HS-27A (cell line): ENCODE data around the gene RYR2.

ENCODE experiments used
- DNase-seq: peaks from one replicate; pipeline ENCODE4 v3.0.0-alpha.2; 2012; ENCODE audit warnings: low read depth, missing footprints

Gene RYR2

DNA sequence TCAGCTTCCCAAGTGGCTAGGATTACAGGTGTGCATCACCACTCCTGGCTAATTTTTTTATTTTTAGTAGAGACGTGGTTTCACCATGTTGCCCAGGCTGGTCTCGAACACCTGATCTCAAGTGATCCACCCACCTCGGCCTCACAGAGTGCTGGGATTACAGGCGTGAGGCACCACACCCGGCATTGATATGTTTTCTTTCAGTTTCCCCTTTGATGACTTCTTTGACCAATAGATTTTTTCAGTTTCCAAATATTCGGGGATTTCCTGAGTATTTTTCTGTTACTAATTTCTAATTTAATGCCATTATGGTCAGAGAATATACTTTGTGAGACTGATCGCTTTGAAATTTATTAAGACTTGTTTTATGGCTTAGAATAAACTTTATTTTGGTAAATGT lies 406.1 kb downstream of the RYR2 start:
- DNase-seq, result no peak

DNA sequence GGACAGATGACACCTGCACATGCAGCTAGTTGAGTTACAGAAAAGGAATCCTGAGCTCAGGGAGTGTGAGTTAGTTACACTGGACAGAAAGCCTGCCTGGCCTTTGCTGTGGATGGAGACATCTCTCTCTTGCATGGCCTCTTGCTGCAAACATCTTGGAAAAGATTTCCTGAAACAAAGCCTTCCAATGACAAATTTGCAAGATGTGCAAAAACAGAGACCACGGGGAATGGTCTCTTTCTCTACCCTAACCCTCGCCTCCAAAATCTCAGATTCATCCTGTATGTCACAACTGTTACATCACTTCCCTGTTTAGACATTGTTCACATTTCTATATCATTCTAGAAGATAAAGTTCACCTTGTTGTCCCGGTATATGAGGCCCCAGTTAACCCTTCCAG lies 415.6 kb downstream of the RYR2 start:
- no peak for DNase-seq

DNA sequence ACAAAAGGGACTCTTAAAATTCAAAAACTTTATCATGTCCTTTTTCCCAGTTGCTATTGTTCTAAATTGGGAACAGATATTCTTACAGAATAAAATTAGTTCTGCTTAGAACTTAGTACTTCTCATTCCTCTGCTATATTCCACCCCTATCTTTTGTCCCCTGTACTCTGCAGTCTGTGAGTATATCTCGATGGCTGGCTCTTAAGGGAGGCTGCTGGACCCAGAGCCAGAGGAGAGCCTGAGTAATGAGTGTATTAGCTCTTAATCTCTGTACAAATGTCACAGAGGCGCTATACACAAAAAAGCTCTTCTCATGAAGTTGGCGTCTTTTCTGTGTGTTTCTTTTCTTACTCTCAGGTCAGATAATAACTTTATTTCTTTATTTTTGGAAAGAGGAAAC lies 425.3 kb downstream of the RYR2 start:
- DNase-seq, result no peak

DNA sequence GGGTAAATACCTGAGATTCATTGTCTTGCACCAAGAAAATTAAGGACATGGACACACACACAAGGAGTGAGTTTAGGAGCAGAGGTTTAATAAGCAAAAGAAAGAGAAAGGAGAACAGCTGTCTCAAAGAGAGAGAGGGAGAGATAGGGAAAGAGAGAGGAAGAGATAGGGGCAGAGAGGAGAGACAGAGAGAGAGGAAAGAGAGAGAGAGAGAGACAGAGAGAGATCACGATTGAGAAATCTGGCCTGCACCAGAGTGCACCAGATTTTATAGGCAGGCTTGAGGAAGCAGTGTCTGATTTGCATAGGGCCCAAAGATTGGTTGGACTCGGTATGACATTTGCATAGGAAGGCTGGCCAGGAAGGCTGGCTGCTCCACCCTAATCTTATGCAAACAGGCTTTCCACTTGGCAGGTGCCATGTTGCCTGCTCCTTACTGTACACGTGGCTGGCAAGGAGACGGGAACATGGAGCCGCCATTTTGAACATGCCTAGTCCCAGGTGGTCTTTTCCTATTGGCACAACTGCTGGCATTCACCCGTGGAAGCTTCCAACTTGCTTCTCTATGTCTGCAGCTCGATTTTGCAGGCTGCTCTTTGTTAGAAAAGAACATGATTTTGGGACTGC lies 428.8 kb downstream of the RYR2 start:
- DNase-seq, result peak; percentile 30

DNA sequence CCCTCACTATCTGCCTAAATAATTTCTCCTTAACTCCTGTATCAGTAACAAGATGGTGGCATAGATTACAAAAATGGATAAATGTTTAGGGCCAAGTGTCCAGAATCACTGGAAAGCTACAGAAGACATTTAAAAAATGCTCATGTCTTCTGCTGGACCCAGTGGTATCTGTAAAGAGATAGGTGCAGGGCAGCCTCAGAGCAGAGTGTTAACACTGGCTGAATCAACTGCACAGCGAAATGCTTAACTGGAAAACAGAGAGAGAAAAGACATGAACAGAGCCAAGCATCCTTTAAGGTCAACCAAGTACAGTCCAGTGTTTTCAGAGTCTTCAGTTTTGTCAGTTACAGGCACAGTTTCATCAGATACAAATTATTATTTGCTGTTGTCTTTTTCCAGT lies 429.4 kb downstream of the RYR2 start:
- no peak for DNase-seq

DNA sequence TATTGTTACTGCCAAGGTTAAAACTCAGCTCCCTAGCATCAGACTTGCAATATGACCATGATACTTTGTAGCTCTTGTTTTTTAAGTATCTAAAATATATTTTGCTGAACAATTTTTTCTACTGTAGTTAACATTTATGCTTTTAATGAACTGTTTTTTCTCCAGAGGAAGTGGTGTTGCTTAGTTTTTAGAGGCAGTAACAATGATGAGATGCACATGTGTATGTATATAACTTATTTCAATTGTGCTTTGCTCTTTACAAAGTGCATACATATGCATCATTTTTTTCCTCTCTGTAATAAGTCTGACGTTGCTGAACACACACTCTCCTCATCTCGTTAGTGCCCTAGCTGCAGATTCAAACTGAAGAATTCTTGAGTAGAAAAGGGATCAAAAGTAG lies 430.0 kb downstream of the RYR2 start:
- DNase-seq, result no peak

DNA sequence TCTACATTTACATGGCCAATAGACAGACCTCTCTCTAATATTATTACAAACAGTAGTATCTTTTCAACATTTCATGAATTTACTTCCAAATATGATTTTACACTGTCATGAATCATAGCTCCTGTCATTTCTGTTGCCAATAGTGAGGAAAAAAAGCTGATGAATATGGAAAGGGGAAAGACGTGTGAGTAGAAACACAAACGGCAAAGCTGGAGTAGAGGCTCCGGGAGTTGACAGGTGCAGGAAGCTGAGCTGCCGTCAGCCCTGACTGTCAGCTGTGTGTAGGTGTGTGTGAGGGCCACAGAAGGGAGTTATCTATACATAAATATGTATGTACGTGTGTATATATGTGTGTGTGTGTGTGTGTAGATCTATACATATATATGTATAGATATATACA lies 431.9 kb downstream of the RYR2 start:
- DNase-seq, result no peak

DNA sequence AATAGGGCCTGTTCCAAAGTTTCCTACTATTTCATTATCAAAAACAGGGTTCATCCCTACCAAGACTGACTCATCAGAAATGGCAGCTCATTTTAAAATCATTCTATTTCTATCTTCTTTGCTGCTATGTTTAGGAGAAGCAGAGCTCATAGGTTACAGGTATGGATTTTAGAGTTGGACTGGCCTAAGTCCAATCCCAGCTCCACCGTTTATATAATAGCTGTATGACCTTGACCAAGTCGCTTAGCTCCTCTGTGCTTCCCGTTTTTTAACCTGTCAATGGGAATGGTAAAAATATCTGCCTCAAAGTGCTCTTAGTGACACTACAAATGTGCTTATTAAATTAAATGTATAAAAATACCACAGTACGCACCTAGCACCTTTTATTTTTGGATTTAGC lies 436.1 kb downstream of the RYR2 start:
- no peak for DNase-seq

DNA sequence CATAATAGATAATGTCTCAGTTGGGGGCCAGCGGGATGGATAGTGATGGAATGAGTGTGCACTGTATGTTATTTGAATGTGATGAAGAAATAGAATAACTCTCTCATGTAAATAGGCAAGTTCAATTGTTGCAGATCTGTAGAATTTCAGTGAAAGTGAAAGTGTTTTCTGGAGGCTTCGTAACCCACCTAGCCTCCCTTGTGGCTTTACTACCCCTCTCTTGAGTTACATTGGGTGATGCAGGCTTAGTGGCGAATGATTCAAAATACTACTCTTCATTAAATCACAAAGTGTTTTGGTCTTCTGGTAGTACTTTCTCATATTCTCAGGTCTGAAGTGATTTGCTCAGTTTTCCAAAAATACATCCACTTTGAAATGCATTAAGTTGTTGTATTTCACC lies 436.9 kb downstream of the RYR2 start:
- no peak for DNase-seq

DNA sequence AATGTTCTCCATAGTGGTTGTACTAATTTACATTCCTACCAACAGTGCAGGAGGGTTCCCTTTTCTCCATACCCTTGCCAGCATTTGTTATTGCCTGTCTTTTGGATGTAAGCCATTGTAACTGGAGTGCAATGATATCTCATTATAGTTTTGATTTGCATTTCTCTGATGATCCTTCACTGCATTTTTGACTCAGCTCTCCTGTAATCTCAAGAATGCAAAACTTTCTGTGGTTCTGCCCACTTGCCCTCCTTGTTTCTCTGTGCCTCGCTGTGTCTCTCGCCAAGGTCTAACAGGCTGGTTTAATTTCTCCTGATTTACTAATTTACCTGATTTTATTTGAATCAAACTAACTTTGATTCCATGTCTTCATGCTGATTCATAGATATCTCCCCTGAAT lies 440.8 kb downstream of the RYR2 start:
- no peak for DNase-seq

DNA sequence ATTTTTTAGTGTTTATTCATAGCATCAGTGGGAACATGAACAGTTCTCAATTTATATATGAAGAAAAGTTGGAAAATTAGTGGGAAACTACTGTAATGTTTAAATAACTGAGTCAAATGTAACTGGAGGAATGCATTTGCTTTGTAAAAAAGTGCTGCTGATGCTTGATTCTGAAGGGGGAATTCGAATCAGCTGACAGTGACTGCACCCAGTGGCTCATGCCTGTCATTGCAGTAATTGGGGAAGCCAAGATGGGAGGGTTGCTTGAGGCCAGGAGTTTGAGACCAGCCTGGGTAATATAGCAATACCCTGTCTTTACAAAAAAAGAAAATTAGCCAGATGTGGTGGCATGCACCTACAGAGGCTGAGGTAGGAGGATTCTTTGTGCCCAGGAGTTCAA lies 450.4 kb downstream of the RYR2 start:
- DNase-seq, result no peak

DNA sequence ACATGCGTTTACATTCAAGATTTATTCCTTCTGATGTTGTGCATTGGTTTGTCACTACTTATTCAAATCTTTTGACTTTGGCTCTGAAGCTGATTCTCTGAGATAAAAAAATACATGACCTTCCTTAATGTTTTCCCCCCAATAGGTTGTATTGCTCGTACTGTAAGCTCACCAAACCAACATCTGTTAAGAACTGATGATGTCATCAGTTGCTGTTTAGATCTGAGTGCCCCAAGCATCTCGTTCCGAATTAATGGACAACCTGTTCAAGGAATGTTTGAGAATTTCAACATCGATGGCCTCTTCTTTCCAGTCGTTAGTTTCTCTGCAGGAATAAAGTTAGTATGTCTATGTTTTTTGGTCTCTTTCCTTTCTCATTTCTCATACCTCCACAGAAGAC lies 458.6 kb downstream of the RYR2 start:
- no peak for DNase-seq

DNA sequence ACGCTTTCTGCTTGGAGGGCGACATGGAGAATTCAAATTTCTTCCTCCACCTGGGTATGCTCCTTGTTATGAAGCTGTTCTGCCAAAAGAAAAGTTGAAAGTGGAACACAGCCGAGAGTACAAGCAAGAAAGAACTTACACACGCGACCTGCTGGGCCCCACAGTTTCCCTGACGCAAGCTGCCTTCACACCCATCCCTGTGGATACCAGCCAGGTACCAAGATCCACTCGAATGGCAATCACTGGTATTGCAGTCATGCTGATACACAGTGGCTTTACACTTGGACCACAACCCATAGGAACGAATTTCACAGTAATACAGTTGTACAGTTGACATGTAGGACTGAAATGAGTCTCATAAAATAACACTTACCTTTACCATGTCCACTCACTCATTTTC lies 461.3 kb downstream of the RYR2 start:
- no peak for DNase-seq

DNA sequence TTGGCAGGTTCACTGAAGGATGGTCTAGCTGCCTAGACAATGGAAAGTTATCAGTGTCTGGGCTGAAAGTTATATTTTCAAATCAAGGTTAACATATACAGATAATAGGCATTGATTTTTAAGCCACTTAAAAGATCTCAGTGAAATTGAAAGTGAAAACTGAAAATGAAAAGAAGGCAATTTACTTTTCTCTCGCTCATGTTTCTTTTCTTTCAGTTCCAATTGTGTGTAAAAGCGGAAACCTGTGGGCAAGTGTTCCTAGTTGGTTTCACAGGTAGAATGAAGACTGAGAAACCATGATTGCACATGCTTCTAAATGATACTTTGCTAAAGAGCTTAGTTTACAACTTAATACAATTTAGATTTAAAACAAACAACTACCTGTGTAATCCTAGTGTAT lies 465.0 kb downstream of the RYR2 start:
- no peak for DNase-seq

DNA sequence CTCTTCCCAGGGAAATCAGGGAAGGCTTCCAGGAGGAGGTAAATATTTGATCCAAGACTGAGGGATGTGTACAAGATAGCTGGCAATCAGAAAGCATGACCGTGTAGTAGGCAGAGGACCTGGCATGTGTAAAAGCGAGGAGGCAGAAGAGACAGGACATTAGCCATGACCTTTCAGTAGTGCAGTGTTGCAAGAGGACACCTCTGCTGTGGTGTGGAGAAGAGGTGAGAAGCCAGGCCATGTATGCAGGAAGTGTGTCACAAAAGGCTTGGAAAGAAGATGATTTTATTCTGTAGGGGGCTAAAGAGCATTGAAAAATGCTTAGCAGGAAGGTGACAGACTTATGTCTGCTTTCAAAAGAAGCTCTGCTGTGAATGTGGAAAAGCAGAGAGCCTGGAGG lies 467.8 kb downstream of the RYR2 start:
- DNase-seq, result no peak

DNA sequence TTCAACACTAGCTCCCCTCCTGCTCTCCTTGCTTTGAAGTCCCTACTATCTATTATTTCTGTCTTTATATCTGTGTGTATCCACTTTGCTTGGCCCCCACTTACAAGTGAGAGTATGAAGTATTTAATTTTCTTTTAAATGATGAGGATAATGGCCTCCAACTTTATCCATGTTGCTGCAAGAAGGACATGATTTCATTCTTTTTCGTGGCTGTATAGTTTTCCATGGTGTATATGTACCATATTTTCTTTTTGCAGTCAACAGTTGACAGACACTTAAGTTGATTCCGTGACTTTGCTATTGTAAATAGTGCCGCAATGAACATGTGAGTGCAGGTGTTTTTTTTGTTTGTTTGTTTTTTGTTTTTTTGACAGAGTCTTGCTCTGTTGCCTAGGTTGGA lies 483.1 kb downstream of the RYR2 start:
- no peak for DNase-seq

DNA sequence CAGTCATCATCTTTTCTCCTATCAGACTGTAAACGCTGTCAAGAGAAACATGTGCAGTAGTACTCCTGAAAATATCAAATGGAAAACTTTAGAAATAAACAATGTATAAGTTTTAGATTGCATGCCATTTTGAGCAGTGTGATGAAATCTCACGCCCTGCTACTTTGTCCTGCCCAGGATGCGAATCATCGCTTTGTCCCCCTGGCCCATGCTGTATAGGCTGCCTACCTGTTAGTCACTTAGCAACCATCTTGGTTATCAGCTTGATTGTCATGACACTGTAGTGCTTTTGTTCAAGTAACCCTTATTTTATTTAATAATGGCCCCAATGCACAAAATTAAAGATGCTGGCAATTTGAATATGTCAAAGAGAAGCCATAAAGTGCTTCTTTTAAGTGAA lies 485.8 kb downstream of the RYR2 start:
- DNase-seq, result no peak

DNA sequence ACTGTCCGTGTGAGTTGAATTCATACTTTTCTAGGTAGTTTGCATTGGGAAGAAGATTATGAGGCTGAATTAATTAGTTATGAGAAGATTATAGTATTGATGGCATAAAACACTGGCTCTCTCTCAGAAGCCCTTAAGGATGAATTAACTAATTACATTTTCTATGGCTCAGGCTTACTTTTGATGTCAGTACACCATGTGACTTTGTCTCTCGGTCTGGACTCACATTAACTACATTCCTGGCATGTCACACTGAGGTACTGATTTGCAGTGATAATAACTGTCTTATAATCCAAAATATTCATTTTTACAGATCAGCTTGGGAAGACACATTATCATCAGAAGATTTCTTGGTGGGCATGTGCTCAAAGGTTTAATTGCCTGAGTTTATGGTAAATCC lies 486.6 kb downstream of the RYR2 start:
- no peak for DNase-seq

DNA sequence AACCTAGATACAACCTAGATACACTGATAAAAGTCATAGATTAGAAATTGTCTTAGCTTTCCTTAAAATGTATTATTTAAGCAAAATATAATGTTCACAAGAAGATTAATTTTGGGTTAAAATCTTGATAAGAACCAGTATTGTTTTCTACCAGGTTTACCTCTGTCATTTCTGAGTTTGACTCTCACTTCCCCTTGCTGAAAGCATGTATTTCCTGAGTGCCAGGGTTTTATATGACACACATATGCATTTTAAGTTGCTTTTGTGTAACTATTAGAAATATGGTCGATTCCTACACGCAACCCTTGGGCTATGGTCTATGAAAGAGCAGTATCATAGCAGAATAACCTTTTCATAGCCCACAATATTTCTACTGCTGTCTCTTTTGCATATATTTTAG lies 497.1 kb downstream of the RYR2 start:
- no peak for DNase-seq

DNA sequence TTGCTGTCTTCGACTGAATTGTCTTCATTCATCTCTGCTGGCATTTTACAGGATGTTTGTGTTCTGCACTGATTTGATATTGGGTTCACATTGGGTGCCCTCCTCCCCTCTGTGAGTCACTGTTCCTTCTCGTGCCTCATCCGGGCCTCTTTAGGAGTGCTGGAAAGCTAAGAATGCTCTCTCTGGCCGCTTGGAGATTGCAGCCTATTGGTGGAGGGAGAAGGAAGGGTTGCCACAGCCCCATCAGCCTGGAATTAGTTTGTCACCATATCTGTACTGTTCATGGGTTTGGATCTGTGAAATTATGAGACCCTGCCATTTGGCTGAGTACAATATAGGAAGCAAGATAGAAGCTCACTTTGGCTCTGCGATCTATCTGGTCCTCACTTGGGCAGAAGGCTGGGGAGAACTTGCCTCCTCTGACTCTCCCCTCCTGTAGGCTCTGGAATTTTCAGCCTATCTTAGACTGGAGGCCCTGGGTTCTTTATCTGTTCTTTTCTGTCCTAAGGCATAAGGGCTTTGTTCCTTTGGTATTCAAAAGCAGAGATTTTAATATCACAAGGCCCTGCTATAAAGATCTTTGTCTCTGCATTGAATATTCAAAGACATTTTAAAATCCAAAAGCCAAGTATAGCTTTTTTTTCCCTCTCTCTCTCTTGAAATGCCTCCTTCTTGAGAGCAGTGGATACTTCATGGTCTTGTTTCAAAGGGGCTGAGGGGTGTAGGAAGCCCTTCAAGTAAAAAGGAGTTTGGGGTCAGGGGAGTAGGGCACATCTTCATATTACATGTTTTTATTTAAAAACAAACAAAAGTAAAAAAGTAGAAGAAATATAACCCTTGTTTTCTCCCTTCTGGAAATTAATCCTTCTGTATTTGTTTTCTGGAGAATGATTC lies 500.8 kb downstream of the RYR2 start:
- DNase-seq, result no peak

DNA sequence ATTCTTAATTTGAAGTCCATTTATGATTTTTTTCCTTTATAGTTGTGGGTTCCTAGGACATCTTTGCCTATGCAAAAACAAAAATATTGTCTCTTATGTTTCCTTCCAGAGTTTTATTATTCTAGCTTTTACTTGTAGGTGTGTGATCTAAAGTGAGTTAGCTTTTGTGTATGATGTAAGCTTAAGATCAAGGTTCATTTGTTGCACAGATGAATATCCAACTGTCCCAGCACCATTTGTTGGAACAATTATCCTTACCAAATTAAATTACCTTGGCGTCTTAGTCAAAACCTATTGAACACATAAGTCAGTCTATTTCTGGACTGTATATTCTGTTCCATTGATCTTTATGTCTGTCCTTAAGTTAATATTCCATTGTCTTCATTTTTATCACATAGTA lies 511.1 kb downstream of the RYR2 start:
- DNase-seq, result no peak

DNA sequence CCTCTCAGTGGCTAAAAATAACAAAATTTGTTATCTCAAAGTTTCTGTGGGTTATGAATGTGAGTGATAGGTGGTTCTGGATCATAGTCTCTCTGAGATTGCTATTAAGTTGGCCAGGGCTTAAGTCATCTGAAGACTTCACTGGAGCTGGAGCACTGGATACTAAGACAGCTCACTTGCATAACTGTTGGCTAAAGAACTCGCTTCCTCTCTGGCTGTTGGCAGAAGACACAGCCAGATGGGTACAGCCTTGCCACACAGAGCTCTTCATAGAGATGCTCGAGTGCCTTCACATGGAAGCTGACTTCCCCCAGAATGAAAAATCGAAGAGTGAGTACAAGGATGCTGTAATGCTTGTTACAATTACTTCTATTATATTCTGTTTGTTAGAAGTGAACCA lies 514.9 kb downstream of the RYR2 start:
- DNase-seq, result no peak

DNA sequence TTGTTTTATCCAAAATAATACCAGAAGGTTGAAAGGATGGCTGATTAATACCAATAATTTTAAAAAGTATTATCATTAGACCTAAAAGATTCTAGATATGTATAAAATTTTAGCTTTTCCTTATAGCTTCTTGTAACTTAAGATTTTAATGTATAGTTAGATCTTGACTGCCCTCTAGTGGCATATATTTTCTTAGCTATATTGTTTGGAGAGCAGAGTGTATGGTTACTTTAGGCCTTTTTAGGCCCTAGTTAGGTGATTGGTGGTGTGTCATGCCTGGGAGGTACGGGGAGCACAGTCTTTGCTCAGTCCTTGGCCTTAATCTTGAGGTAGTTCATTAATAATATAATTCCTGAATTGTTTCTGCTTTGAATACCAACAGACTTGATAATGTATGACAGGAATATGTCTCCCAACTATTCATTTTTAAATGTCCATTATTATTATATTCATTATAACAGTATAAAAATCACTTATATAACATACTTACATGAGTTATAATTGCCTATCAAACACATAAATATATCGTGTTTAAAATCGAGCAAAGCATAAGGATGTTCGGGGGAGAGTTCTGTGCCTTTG lies 520.3 kb downstream of the RYR2 start:
- DNase-seq, result peak; percentile 12

DNA sequence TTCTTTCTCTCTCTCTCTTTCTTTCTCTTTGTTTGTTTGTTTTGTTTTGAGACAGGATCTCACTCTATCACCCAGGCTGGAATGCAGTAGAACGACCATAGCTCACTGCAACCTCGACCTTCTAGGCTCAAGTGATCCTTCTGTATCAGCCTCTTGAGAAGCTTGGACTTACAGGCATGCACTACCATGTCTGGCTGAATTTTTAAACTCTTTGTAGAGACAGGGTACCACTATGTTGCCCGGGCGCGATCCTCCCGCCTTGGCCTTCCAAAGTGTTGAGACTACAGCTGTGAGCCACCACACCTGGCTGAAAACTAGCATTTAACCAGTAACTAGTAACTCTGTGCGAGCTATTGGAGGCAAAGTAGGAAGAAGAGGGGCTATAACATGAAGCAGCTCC lies 523.3 kb downstream of the RYR2 start:
- no peak for DNase-seq
